T47D (cell line): ENCODE results near the gene SIGMAR1.

Experiments used
- DNase-seq, 2 experiments: peaks; one replicate each; pipeline versions ENCODE4 v3.0.0 to v3.0.0-alpha.2; 2011 to 2012; ENCODE audit warnings: low read depth in 1 of 2, low spot score in 1 of 2
- JUND ChIP-seq: IDR thresholded peaks from 2 replicates; pipeline ENCODE4 v1.6.1; 2012; ENCODE audit warnings: low read depth
- in situ Hi-C: cut with HindIII; loops from 2 replicates; pipeline ENCODE4 v1.10.0; 2016; ENCODE audit warnings: low sequenced_read_pairs, low pct_unique_long_range_greater_than_20kb

SIGMAR1 gene

DNA sequence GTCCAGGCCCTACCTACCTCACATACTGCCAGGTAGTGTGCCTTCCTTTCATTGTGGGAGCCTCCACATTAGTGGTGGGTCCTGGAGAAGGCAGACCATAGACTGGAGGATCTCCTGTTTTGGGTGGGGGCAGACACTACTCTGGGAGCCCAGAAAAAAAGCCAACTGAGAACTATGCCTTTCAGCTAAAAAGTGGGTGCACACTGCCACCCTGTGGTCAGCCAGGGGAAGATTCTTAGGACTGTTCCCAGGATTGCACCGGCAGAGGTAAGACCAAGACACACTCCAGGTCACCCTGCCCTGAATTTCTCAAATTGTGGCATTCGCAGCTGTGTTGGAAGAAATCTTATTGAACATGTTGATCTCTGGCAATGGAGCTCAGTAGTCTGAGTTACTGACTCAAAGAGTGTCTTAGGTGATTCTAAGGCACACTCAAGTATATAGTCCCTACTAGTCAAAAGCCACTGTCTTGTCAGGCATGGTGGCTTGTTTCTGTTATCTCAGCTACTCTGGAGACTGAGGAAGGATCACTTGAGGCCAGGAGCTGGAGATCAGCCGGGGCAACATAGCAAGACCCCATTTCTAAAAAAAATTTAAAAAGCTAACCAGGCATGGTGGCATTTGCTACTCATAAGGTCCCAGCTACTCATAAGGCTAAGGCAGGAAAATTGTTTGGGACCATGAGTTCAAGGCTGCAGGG, 3.6 kb downstream of the SIGMAR1 start:
- DNase-seq: peak; percentile 70 to 82
- in situ Hi-C loops: no loop called here
- TF ChIP-seq JUND: no peak

DNA sequence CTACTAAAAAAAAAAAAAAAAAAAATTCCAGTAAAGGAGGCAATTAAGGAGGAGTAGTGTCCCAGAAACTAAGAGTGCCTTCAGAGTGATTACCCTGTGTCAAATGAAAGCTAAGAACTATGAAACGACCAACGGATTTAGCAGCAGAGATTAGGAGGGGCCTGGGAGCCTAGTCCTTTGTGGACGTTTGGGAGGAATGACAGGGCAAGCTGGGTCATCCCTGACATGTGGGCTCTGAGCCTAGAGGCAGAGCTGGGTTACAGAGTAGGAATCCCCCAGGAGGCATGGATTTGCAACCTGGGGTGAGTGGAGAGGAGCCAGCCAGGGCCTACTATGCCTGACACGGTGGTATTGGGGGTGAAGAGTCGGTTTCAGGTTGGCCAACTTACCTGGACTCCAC, 4.4 kb downstream of the SIGMAR1 start:
- TF ChIP-seq JUND: no peak
- in situ Hi-C loops: no loop called here
- DNase-seq: no peak

DNA sequence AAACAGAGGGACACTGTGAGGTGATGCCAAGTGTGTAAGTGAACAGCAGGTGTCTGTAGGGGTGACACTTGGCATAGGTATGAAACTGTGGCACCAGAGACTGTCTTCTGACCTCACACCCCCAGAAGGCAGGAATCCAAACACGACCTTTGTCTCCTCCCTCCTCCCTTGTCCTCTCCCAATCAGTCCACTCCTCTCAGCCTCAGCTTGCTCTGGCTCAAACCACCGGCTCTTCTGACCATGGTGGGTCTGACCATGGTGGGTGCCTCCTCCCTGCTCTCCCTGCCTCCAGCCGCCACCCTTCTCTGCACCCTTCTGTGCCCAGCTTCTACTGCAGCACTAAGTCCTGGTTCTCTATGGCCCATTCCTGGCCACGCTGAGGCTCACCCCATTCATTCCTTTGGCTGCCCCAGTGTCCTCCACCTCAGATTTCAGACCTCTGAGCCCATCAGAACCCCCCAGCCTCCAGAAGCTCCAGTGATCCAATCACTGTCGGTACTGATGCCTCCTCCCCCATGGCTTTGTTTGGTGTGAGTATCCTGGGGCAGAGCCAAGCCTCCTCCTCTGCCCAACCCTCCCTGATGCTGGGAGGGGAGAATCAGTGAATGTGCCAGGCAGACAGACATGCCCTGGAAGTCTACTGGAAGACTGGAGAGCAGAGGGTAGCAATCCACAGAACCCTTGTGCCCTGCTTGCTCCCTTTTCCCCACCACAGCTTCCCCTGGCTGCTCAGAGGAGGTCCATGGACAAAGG, 7.0 kb downstream of the SIGMAR1 start:
- in situ Hi-C loops: no loop called here
- peak in 1 of 2 experiments; percentile 28 for DNase-seq
- TF ChIP-seq JUND: no peak

DNA sequence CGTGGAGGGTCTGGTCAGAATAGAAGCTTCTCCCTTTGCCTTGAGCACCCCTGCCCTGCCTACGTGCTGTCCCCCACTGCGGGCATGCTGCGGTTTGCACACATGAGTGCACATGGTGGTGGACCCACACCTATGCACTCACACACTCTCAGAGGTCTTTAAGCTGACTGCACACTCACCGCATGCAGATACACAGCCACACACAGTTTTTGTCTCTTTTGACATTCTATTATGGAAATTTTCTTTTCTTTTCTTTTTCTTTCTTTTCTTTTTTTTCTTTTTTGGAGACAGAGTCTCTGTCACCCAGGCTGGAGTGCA, 8.1 kb downstream of the SIGMAR1 start:
- no peak for TF ChIP-seq JUND
- in situ Hi-C loops: no loop called here
- no peak for DNase-seq

DNA sequence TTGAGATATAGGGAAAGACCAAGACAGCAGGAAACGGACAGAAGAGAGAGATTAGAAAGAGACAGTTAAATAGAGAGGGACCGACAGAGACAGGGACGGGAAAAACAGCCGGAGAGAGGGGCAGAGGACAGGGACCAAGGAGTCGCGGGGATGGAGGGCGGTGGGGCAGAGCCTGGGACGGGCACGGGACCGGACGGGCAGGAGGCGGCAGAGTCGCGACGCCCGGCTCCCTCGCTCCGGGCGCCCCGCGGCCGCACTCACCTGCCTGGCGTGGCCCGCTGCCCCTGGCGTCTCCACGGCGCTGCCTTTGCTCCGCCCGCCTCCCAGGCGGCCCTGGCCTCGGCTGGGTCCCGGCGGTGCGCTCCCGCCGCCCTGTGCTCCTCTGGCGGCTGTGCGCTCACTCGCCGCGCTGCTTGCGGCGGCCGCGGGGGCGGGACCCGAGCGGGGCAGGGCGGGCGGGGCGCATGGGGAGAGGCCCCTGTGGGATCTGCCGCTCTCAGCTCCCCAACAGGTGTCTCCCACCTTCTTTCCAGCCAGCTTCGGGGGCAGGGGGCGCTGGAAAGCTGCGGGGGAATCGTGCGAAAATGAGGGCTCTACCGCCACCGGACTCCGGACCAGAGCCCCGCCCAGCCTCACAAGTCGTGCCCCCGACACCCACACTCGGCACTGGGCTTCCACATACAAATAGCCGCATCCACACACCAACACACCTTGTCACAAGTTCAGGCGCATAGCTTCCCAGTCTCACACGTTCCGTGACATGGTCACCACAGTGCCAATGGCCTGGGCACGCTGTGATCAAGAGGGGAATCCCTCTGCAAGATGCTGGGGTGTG, 8.7 kb downstream of the SIGMAR1 start, which contains the start of gene ARID3C:
Gene ARID3C (minus strand): TSS at position 411 of the 835 bp plus-strand sequence. CDS start 1,052 bp downstream, outside the sequence.
- peak; percentile 57 to 58 for DNase-seq
- in situ Hi-C loops: no loop called here
- no peak for TF ChIP-seq JUND

DNA sequence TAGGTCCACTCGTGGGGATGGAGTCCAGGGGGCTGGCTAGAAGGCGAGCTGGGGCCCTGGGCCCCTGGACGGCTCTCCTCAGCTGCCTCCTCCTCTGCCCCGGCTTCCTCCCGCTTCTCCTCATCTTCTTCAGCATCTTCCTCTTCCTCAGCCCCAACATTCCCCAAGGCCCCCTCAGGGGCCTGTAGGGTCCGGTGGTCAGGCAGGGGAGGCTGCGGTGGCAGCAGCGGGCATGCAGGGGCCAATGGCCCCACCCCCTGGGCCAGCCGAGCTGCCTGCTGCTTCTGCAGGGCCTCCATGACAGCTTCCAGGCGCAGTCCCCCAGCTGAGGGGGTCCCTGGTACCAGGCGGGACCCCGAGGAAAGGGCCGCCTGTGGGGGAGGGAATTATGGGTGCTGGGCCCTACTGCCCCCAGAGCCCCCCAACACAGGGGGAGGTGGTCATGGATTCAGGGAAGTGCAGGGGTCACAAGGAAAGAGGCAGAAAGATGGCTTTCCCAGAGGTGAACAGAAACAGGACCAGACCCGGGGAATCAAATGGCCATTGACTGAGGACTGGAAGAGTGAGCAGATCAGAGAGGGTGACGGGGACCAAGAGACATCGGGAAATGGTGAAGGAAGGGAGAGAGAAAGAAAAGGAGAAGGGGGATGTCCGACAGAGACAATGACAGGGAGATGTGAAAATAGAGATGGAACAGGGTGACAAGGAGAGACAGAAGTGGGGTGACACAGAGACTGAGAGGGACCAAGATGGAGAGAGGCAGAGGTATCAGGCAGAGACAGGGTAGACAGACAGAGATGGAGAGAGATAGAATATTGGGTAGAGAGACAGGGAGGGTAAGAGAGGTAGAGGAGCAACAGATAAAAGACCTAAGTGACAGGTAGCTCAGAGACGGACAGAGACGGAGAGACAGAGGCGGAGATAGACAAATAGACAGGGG, 9.6 kb downstream of the SIGMAR1 start:
- DNase-seq: no peak
- no peak for TF ChIP-seq JUND
- in situ Hi-C loops: no loop called here

DNA sequence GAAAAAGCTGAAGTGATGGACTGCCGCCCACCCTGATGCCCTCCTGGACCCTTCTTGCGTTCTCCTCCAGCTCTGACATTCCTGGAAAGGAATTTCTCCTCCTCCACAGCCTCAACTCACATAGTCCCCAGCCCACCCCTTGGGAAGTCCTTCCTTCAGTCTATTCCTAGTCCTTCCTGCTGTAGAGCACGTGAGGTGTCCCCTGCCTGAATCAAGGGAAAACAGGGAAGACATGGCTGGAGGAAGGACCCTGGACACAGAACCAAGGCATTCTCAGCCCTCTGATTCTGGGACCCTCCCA, 12.5 kb downstream of the SIGMAR1 start:
- TF ChIP-seq JUND: no peak
- DNase-seq: no peak
- in situ Hi-C loops: no loop called here

DNA sequence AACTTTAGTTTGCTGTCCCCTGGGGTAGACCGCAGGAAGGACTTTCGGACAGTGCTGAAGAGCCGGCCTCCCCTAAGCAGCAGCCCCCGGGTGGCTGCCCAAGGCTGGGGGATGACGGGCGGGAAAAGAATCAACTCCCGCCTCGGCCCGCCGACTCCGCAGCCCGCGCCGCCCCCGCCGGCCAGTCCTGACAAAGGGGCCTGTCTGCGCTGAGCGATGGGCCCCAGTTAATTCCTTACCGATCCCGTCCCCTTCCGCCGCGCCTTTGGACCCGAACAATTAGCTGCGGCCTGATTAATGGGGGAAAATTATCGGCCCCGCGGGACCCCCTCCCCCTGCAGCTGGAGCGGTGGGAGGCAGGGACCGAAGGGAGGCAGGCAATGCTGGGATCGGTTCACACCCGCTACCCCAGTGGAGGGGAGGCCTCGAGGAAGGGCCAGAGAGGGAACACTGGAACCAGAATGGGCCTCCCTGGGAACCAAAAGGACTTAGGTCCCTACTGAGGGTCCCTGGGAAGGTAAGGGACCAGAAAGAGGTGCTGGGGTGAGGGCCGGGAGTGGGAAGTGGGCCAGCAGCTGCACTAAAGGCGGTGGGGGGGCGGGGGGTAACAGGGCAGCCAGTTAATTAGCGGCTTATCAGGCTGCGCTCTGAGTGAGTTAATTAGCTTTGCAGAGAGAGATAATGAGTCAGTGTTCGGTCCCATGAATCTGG, 13.0 kb downstream of the SIGMAR1 start:
- in situ Hi-C loops: no loop called here
- DNase-seq: no peak
- no peak for TF ChIP-seq JUND

DNA sequence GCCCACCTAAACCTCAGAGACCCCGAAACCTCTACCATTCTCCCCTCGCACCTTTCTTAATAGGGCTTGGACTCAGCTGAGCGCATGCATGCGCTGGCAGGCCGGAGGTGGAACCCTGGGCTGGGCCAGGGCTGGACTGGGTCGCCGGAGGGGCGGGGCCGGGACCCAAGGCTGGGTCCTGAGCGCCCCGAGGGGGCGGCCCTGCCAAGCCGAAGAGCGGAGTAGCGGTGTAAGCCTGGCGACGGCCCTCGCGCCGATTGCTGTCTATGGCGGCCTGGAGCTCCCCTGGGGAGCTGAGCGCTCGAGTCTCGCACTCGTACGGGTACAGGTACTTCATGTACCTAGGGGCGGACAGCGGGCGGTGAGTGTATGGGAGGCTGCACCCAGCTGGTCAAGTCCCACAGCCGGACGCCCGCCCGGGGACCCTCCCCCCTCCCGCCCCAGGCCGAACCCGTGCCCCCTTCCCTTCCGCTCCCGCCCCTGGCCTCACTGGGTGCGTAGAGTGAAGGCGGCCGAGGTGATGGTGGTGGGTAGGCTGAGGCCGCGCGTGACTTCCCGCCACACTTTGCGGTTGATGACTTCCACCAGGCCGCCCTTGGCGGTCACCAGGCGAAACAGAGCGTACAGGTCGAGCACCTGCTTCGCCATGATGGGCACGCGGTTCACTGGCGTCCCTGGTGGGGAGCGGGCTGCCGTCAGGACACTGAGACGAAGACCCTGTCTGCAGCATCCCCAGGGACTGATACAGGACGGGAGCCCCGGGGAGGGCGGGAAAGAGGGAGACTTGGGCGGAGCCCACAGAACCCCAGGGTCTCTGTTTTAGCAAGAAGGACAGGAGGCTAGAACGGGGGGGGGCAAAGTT, 14.0 kb downstream of the SIGMAR1 start:
- no peak for DNase-seq
- in situ Hi-C loops: no loop called here
- TF ChIP-seq JUND: no peak

DNA sequence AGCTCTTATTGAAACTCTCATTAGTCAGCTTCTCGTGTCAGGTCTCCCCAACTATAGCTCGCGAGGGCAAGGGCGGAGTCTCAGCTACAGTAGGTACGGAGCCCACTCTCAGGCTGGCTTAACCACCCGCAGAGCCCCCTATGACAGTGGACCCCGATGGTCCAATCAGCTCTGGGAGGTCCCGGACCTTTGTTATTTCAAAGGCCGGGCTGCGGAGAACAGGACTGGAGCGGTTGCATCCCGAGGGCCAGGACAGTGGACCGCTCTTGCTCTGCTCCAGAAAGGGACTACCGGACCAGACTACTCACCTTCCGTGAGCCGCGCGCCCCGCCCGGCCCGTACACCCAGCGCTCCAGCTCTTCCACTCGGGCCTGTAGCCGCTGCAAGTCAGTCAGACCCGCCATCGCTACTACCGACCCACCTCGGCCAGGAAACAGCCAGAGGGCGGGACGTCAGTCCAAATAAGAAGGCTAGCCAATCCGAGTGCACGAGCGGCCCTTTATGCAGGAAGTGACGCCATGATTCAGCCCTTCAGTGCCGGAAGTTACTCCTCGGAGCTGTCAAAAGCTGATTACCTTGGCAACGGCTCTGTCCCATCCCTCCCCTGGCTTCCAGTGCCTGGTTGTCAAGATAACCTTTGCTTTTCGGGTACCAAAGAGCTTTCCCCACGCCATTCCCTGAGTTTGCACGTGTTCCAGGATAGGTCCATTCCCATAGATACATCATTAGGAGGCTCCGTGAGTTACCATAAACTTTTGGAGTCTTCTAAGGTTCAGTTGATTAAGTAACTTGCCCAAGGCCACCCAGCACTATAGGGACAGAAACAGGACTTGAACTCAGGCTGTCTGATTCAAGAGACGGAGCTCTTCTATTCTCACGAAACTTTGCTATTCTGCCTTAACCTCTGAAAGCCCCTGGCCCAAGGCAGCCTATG, 17.3 kb downstream of the SIGMAR1 start, which contains the start of gene DCTN3:
Gene DCTN3 (minus strand): TSS at position 435 of the 934 bp plus-strand sequence. CDS start 31 bp downstream, at position 404.
- peak; percentile 82 to 92 for DNase-seq
- in situ Hi-C loops: no loop called here
- no peak for TF ChIP-seq JUND
